Measurements from ENCODE around the gene PPP2R5C. TPM values are rescaled to one million over a fixed set of nuclear protein-coding genes. Genes with fewer than 3 reads are reported as not detected.

The PPP2R5C gene
- total RNA-seq, 1 experiment from 2014 or later, result 89.9 TPM

GRCh38 chr14:101791919-101792572 is 30.5 kb downstream of the PPP2R5C start (continued):
- TF ChIP-seq, protein P1, sequence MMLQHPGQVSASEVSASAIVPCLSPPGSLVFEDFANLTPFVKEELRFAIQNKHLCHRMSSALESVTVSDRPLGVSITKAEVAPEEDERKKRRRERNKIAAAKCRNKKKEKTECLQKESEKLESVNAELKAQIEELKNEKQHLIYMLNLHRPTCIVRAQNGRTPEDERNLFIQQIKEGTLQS (CRISPR knock-in tag; conservative IDR thresholded peaks at IDR 0.05), result no peak
- TF ChIP-seq RELA (CRISPR knock-in tag; IDR thresholded peaks at IDR 0.05; ENCODE audit: borderline replicate concordance) (no peak), NFE2L1 (CRISPR knock-in tag; IDR thresholded peaks at IDR 0.05) (no peak), ZNF423 (CRISPR knock-in tag; IDR thresholded peaks at IDR 0.05) (no peak), ZNF281 (CRISPR knock-in tag; IDR thresholded peaks at IDR 0.05) (no peak)

DNA sequence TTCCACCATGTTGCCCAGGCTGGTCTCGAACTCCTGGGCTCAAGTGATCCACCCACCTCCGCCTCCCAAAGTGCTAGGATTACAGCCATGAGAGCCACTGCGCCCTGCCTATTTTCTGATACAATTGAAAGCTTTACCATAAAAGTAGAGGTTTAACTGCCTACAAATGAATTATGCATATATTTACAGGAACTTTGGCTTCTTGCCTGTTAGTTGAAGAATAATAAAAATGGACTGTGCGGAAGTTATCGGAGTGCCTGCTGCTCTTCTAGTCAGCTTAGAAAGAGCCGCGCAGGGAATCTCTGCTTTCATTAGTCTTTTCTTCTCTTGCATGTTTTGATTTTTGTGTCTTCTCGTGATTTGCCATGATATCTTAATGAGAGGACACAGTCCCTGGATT is 34.5 kb downstream of the PPP2R5C start:
- ChIA-PET CTCF (no interaction called here), POLR2A (no interaction called here)
- H3K27ac Mint-ChIP-seq, result peak overlapping the region; percentile 64; the same call in 1 of the 2 replicates
- H3K27me3 Mint-ChIP-seq (ENCODE audit: low read depth), result no peaks in the 10 kb centered on the region
- no peak overlapping the region for H3K4me3 Mint-ChIP-seq
- H3K9me3 Mint-ChIP-seq, result no peaks in the 10 kb centered on the region
- no peak for DNase-seq (ENCODE audit: low spot score)
- TF ChIP-seq RORB (CRISPR knock-in tag; IDR thresholded peaks at IDR 0.05), result no peak
- no peak for TF ChIP-seq JAZF1 (CRISPR knock-in tag; IDR thresholded peaks at IDR 0.05)
- TF ChIP-seq E2F4 (CRISPR knock-in tag; IDR thresholded peaks at IDR 0.05; ENCODE audit: borderline replicate concordance, low read depth), result no peak
- no peak for TF ChIP-seq GABPB1 (CRISPR knock-in tag; IDR thresholded peaks at IDR 0.05)
- no peak for TF ChIP-seq FOXJ3 (CRISPR knock-in tag; IDR thresholded peaks at IDR 0.05; ENCODE audit: borderline replicate concordance)
- no peak for TF ChIP-seq FOXK1 (CRISPR knock-in tag; IDR thresholded peaks at IDR 0.05)
- no peaks in the 10 kb centered on the region for H3K4me1 Mint-ChIP-seq
- no peaks in the 10 kb centered on the region for H3K36me3 Mint-ChIP-seq
- ATAC-seq, result no peak

DNA sequence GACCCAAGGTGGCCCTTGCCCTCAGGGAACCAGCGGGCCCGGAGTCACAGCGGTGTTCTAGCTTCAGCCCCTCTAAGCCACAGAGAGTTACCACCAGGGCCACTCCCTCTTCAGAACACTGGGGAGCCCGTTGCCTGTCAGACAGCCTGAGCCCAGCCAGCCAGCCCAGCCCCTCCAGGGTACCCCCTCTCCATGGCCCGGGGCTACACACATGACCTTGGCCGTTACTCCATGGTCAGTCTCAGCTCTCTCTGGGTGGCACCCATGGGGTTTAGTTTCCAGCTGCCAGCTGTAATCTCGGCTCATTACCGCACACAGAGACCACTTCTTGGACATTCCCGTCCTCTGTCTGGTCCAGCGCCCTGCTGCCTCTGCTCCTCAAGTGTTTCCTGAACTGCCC is 35.0 kb downstream of the PPP2R5C start:
- Mint-ChIP-seq H3K4me1 (no peaks in the 10 kb centered on the region), H3K27me3 (ENCODE audit: low read depth) (no peaks in the 10 kb centered on the region), H3K27ac (peak overlapping the region; percentile 64; the same call in 1 of the 2 replicates), H3K36me3 (no peaks in the 10 kb centered on the region), H3K9me3 (no peaks in the 10 kb centered on the region), H3K4me3 (no peak overlapping the region)
- TF ChIP-seq, protein P2, sequence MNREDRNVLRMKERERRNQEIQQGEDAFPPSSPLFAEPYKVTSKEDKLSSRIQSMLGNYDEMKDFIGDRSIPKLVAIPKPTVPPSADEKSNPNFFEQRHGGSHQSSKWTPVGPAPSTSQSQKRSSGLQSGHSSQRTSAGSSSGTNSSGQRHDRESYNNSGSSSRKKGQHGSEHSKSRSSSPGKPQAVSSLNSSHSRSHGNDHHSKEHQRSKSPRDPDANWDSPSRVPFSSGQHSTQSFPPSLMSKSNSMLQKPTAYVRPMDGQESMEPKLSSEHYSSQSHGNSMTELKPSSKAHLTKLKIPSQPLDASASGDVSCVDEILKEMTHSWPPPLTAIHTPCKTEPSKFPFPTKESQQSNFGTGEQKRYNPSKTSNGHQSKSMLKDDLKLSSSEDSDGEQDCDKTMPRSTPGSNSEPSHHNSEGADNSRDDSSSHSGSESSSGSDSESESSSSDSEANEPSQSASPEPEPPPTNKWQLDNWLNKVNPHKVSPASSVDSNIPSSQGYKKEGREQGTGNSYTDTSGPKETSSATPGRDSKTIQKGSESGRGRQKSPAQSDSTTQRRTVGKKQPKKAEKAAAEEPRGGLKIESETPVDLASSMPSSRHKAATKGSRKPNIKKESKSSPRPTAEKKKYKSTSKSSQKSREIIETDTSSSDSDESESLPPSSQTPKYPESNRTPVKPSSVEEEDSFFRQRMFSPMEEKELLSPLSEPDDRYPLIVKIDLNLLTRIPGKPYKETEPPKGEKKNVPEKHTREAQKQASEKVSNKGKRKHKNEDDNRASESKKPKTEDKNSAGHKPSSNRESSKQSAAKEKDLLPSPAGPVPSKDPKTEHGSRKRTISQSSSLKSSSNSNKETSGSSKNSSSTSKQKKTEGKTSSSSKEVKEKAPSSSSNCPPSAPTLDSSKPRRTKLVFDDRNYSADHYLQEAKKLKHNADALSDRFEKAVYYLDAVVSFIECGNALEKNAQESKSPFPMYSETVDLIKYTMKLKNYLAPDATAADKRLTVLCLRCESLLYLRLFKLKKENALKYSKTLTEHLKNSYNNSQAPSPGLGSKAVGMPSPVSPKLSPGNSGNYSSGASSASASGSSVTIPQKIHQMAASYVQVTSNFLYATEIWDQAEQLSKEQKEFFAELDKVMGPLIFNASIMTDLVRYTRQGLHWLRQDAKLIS (CRISPR knock-in tag; IDR thresholded peaks at IDR 0.05; ENCODE audit: borderline replicate concordance), result no peak
- no peak for TF ChIP-seq ZNF281 (CRISPR knock-in tag; IDR thresholded peaks at IDR 0.05)
- TF ChIP-seq, protein P3, sequence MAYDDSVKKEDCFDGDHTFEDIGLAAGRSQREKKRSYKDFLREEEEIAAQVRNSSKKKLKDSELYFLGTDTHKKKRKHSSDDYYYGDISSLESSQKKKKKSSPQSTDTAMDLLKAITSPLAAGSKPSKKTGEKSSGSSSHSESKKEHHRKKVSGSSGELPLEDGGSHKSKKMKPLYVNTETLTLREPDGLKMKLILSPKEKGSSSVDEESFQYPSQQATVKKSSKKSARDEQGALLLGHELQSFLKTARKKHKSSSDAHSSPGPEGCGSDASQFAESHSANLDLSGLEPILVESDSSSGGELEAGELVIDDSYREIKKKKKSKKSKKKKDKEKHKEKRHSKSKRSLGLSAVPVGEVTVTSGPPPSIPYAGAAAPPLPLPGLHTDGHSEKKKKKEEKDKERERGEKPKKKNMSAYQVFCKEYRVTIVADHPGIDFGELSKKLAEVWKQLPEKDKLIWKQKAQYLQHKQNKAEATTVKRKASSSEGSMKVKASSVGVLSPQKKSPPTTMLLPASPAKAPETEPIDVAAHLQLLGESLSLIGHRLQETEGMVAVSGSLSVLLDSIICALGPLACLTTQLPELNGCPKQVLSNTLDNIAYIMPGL (CRISPR knock-in tag; IDR thresholded peaks at IDR 0.05), result no peak
- no peak for TF ChIP-seq EMX1 (CRISPR knock-in tag; IDR thresholded peaks at IDR 0.05)
- TF ChIP-seq FOXJ3 (CRISPR knock-in tag; IDR thresholded peaks at IDR 0.05; ENCODE audit: borderline replicate concordance), result no peak
- no peak for TF ChIP-seq ATF1 (CRISPR knock-in tag; IDR thresholded peaks at IDR 0.05)
- no peak for TF ChIP-seq OVOL2 (CRISPR knock-in tag; IDR thresholded peaks at IDR 0.05; ENCODE audit: borderline replicate concordance)
- DNase-seq (ENCODE audit: low spot score) (no peak), ATAC-seq (no peak; the same call in 1 of the 2 replicates)
- POLR2A ChIA-PET, result no interaction called here
- CTCF ChIA-PET, result no interaction called here

Data from WTC11 (cell line).